ENCODE data around the gene DYRK3.

The DYRK3 gene

GRCh38 chr1:206653715-206654459 is 18.6 kb downstream of the DYRK3 start:
- no peak for TF ChIP-seq CTCF (IDR thresholded peaks at IDR 0.05; ENCODE audit: insufficient read depth, low read length, missing control alignments)
- ChIA-PET CTCF (interaction anchor here (1.4 to 42.9 kb wide), 4 partner anchors 8 to 41 kb away, joined by 4 to 1486 read pairs (median 745); partner anchors contain the start of genes DYRK3 and EIF2D), POLR2A (no interaction called here)
- no peak overlapping the region for H3K4me3 ChIP-seq (ENCODE audit: low read depth, low read length)
- no peak for DNase-seq (ENCODE audit: low read depth, low spot score)

GRCh38 chr1:206654828-206655227 is 19.5 kb downstream of the DYRK3 start:
- no peak overlapping the region for H3K4me3 ChIP-seq (ENCODE audit: low read depth, low read length)
- DNase-seq (ENCODE audit: low read depth, low spot score) = no peak
- no peak for TF ChIP-seq CTCF (IDR thresholded peaks at IDR 0.05; ENCODE audit: insufficient read depth, low read length, missing control alignments)
- ChIA-PET CTCF (interaction anchor here (1.1 to 42.9 kb wide), 7 partner anchors 8 to 175 kb away, joined by 3 to 1486 read pairs (median 4); partner anchors contain the start of genes DYRK3 and EIF2D), POLR2A (no interaction called here)

GRCh38 chr1:206655471-206655882 is 20.1 kb downstream of the DYRK3 start:
- ChIA-PET CTCF (interaction anchor here (1.1 to 42.9 kb wide), 9 partner anchors 7 to 176 kb away, joined by 3 to 1486 read pairs (median 3); partner anchors contain the start of genes DYRK3 and EIF2D), POLR2A (interaction anchor here (1.0 kb wide), 1 partner anchor 20 kb away, joined by 5 read pairs; the partner anchor contains the start of gene DYRK3)
- TF ChIP-seq CTCF (IDR thresholded peaks at IDR 0.05; ENCODE audit: insufficient read depth, low read length, missing control alignments) = no peak
- no peak for DNase-seq (ENCODE audit: low read depth, low spot score)
- H3K4me3 ChIP-seq (ENCODE audit: low read depth, low read length) = no peak overlapping the region

GRCh38 chr1:206656936-206657335 is 21.6 kb downstream of the DYRK3 start:
- ChIA-PET POLR2A (interaction anchor here (1.6 kb wide), 1 partner anchor 18 kb away, joined by 5 read pairs; no protein-coding TSS in a partner anchor), CTCF (interaction anchor here (1.2 to 42.9 kb wide), 5 partner anchors 6 to 177 kb away, joined by 3 to 1486 read pairs (median 265); partner anchors contain the start of genes DYRK3 and EIF2D)
- TF ChIP-seq CTCF (IDR thresholded peaks at IDR 0.05; ENCODE audit: insufficient read depth, low read length, missing control alignments) = no peak
- no peak for DNase-seq (ENCODE audit: low read depth, low spot score)
- no peak overlapping the region for H3K4me3 ChIP-seq (ENCODE audit: low read depth, low read length)

- POLR2A ChIA-PET = interaction anchor here (0.5 to 1.6 kb wide), 2 partner anchors 17 to 20 kb away, joined by 3 to 5 read pairs; no protein-coding TSS in a partner anchor
- no peak overlapping the region for H3K4me3 ChIP-seq (ENCODE audit: low read depth, low read length)
- TF ChIP-seq CTCF (IDR thresholded peaks at IDR 0.05; ENCODE audit: insufficient read depth, low read length, missing control alignments) = no peak
- CTCF ChIA-PET = interaction anchor here (0.7 to 42.9 kb wide), 11 partner anchors 5 to 361 kb away, joined by 3 to 1486 read pairs (median 4); partner anchors contain the start of genes DYRK3 and EIF2D
- DNase-seq (ENCODE audit: low read depth, low spot score) = no peak
Measured at GRCh38 chr1:206657751-206658150, 22.4 kb downstream of the DYRK3 start.

All from AG04449 (cell line).